Renal pelvis (tissue), 4 donors: Measurements from ENCODE around the gene CELSR2. TPM values are rescaled to one million over a fixed set of nuclear protein-coding genes. Genes with fewer than 3 reads are reported as not detected.
"Not testable (repeated sequence)": the region's sequence is repeated elsewhere in the genome, so short reads cannot be mapped to it uniquely, and the experiment has no call there.

Experiments used
- DNase-seq: peaks from one replicate; pipeline ENCODE4 v3.0.0-alpha.2; 2013
- polyA plus RNA-seq, 3 donors: library from polyadenylated mRNA; unstranded; fragments of 120-200 nt; gene quantifications; one replicate each; pipeline ENCODE4 v1.2.1, GENCODE V29; 2013; ENCODE audit not compliant: insufficient read length in 3 of 3

Gene CELSR2
- polyA plus RNA-seq, 3 donors, result 35.7 to 42.1 (median 39.4) TPM

- no peak for DNase-seq
Observed at GRCh38 chr1:109298666-109299557, 49.6 kb downstream of the CELSR2 start.

- no peak for DNase-seq
Observed at GRCh38 chr1:109299558-109300343, 50.4 kb downstream of the CELSR2 start.

GRCh38 chr1:109300650-109301151 lies 51.4 kb downstream of the CELSR2 start:
- DNase-seq, result peak; percentile 46

- no peak for DNase-seq
Observed at GRCh38 chr1:109301874-109302273, 52.5 kb downstream of the CELSR2 start.

- DNase-seq, result no peak
Observed at GRCh38 chr1:109304226-109304920, 55.0 kb downstream of the CELSR2 start.

- not testable (repeated sequence) for DNase-seq
Observed at GRCh38 chr1:109305991-109306390, 56.7 kb downstream of the CELSR2 start.

- DNase-seq, result no peak
Observed at GRCh38 chr1:109306832-109307273, 57.5 kb downstream of the CELSR2 start, which contains the start of gene MYBPHL. Gene MYBPHL (minus strand): TSS chr1:109307011. CDS start chr1:109306991, 20 bp downstream.

GRCh38 chr1:109307274-109308021 lies 58.1 kb downstream of the CELSR2 start:
- DNase-seq, result no peak

- DNase-seq, result no peak
Observed at GRCh38 chr1:109309347-109309746, 60.0 kb downstream of the CELSR2 start.

- DNase-seq, result no peak
Observed at GRCh38 chr1:109312246-109312645, 62.9 kb downstream of the CELSR2 start.

GRCh38 chr1:109312978-109313775 lies 63.8 kb downstream of the CELSR2 start:
- DNase-seq, result no peak

- DNase-seq, result no peak
Observed at GRCh38 chr1:109314795-109315194, 65.5 kb downstream of the CELSR2 start.

- DNase-seq, result no peak
Observed at GRCh38 chr1:109315288-109315687, 65.9 kb downstream of the CELSR2 start.

- DNase-seq, result no peak
Observed at GRCh38 chr1:109316506-109316905, 67.2 kb downstream of the CELSR2 start.

GRCh38 chr1:109319114-109319513 lies 69.8 kb downstream of the CELSR2 start:
- no peak for DNase-seq

GRCh38 chr1:109322974-109323373 lies 73.6 kb downstream of the CELSR2 start:
- DNase-seq, result no peak
